GM19438 (cell line): ENCODE results near the gene OR51G2.
"Not testable (repeated sequence)": the region's sequence is repeated elsewhere in the genome, so short reads cannot be mapped to it uniquely, and the experiment has no call there.

Experiments
- ATAC-seq: cut with Tn5 transposase; IDR thresholded peaks from one replicate; pipeline ENCODE4 v1.9.1; 2021; ENCODE audit warnings: low read depth; ENCODE audit not compliant: unreplicated experiment

Gene OR51G2

GRCh38 chr11:4919250-4919649 lies at the start of gene OR51G2:
Gene OR51G2, minus strand, starts transcription at chr11:4919350. Its CDS starts 3,687 bp downstream, at chr11:4915663.
- ATAC-seq = no peak

GRCh38 chr11:4962816-4963215 lies 43.7 kb upstream of the OR51G2 start:
- no peak for ATAC-seq

DNA sequence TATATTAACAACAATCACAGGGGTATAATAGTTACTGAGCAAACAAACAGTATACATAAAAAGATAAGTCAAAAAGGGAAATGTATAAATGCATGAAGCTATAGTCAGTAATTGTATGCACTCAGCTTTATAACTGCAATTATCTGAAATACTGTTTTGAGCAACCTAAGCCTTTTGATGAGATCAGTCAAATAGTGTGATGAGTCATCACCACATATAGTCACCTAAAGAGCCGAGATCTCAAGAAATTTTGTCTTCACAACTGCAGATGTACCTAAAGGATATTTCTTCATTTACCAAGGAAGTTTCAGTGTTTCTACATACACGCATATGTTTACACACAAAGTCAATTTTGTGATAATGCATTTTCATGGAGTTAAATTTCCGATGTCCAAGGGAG lies 41.7 kb upstream of the OR51G2 start:
- ATAC-seq = no peak

- ATAC-seq = no peak
Measured at GRCh38 chr11:4957396-4957795, 38.2 kb upstream of the OR51G2 start.

GRCh38 chr11:4955613-4956012 lies 36.5 kb upstream of the OR51G2 start, which contains the start of gene OR51A2:
Gene OR51A2, minus strand, starts transcription at chr11:4955713. Its CDS starts 0 bp downstream, at chr11:4955713.
- not testable (repeated sequence) for ATAC-seq

DNA sequence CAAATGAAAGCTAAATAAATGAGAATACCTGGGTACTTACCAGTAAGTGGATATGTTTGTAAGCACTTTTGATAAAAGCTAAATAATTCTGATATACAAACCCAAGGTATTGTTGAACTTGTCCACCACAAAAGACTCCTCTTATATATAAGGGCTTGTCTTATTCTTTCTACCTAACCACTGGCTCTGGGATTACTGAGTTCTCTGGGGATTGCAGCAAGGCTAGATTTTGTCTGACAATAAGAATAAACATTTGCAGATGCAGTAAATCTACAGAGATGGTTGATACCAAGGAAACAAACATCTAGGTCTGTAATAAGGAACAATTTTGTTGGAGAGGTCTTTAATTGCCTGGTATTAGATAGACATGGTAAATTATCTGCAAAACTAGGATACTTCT lies 28.4 kb upstream of the OR51G2 start, which contains the start of gene OR51A4:
Gene OR51A4 (minus strand): TSS at position 101 of the 400 bp plus-strand sequence. CDS start 505 bp downstream, outside the sequence.
- no peak for ATAC-seq

- ATAC-seq = no peak
Measured at GRCh38 chr11:4936745-4937144, 17.6 kb upstream of the OR51G2 start.

DNA sequence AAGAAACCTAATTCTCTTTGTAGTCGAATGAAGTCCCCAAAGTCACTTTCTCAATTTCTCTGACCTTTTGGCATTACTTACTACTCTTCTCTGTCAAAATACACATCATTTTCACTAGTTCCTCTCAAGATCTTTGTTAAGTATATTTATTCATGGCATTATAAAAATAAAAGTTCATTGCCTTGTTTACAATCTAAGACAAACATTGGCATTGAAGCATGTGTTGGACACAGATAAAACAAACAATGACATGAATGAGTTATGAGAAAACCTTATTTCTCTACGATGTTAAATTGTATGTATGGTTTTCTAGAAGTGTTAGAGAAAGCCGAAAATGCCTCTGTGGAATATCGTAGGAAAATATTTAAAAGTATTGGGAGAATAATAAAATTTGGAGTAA lies 13.6 kb upstream of the OR51G2 start:
- ATAC-seq = no peak

- no peak for ATAC-seq
Measured at GRCh38 chr11:4926608-4927007, 7.5 kb upstream of the OR51G2 start.

GRCh38 chr11:4924239-4924638 lies 5.1 kb upstream of the OR51G2 start, which contains the start of gene OR51G1:
Gene OR51G1, minus strand, starts transcription at chr11:4924339. Its CDS starts 0 bp downstream, at chr11:4924339.
- ATAC-seq = no peak

DNA sequence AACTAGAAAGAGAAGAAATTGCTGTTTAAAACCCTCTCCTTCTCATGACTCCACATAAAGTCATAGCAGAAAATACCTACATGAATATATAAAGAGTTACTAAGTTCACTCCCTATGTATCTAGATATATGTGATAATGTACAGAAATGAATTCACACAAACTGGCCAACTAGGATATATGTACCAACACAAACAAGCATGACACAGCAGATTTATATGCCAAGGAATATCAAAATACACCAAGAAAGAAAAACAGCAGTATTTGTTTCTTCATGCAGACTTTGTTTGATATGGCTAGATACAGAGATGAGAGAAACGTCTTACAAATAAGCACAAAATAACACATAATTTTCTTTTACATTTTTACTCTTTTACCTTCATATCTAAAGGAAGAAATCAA lies 3.2 kb upstream of the OR51G2 start:
- no peak for ATAC-seq

DNA sequence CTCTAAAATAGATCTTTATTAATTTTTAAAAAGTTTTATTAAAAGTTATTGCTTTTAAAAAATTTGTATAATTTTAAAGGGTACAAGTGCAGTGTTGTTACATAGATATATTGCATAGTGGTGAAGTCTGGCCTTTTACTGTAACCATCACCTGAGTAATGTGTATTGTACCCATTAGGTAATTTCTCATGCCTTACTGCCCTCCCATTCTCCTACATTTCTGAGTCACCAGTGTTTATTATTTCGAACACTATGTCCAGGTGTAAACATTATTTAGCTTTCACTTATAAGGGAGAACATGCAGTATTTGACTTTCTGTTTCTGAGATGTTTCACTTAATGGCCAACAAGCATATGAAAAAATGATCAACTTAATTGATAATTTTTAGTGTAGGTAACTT lies 2.6 kb upstream of the OR51G2 start:
- ATAC-seq = no peak

GRCh38 chr11:4916581-4916980 lies 2.6 kb downstream of the OR51G2 start:
- ATAC-seq = no peak

DNA sequence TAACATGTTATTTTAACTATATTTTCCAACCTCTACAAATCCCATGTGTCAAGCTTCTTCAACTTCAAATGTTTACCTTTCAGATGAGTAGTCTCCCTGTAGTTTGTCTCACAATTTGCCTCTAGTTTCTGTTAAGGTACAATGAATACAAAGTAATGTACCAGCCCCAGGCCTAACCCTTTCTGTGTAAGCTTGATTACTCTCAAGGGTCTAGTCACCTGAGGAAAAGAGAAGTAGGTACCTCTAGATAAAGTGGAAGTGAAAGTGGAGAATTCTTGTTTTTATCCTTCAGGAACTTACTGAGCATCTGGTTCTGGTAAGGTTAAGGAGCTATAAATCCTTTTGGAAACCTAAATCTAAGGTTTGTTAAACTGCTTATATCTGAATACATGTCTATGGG lies 15.7 kb downstream of the OR51G2 start, which contains the start of gene OR51A7:
Gene OR51A7 (plus strand): TSS at position 300 of the 400 bp plus-strand sequence. CDS start 3,587 bp downstream, outside the sequence.
- ATAC-seq = no peak

GRCh38 chr11:4891996-4892640 lies 27.0 kb downstream of the OR51G2 start:
- no peak for ATAC-seq

DNA sequence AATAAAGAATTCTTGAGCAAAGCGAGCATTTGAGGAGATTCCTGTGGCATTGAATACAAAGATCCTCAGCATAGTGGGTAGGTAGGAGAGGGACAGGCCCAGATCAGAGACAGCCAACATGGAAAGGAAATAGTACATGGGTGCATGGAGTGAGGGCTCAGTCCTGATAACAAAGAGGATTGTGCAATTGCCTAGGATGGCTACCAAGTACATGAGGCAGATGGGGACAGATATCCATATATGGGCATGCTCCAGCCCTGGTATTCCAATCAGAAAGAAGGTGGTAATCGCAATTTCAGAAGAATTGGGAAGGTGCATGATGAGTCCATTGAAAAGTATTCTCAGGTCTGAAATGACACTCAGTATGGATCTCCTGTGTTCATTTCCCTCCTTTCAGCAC lies 28.9 kb downstream of the OR51G2 start:
- no peak for ATAC-seq

DNA sequence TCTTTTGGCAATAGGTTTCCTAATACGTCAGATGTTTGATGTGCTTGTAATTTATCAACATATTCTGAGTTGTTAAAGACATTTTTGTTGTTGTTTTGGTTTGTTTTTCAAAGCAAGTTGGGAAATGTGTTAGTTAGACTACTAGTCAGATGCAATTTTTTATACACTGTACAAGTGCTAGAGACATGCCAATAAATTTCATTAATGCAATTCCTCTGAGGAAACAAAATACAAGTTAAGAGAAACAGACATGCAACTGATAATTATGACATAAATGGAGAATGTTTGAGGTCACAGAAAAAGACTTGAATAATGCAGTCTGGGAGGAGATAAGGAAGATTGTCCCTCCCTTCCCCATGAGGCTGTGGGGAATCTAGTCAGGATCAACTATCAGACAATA lies 31.6 kb downstream of the OR51G2 start:
- ATAC-seq = no peak

GRCh38 chr11:4886186-4886585 lies 33.0 kb downstream of the OR51G2 start:
- ATAC-seq = no peak

GRCh38 chr11:4884361-4884760 lies 34.8 kb downstream of the OR51G2 start:
- ATAC-seq = no peak

DNA sequence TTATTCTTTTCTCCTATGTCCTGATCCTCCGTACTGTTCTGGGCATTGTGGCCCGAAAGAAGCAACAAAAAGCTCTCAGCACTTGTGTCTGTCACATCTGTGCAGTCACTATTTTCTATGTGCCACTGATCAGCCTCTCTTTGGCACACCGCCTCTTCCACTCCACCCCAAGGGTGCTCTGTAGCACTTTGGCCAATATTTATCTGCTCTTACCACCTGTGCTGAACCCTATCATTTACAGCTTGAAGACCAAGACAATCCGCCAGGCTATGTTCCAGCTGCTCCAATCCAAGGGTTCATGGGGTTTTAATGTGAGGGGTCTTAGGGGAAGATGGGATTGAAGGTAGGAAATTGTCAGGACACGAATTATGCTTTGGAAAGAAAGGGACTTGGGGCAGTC lies 36.6 kb downstream of the OR51G2 start:
- ATAC-seq = no peak

DNA sequence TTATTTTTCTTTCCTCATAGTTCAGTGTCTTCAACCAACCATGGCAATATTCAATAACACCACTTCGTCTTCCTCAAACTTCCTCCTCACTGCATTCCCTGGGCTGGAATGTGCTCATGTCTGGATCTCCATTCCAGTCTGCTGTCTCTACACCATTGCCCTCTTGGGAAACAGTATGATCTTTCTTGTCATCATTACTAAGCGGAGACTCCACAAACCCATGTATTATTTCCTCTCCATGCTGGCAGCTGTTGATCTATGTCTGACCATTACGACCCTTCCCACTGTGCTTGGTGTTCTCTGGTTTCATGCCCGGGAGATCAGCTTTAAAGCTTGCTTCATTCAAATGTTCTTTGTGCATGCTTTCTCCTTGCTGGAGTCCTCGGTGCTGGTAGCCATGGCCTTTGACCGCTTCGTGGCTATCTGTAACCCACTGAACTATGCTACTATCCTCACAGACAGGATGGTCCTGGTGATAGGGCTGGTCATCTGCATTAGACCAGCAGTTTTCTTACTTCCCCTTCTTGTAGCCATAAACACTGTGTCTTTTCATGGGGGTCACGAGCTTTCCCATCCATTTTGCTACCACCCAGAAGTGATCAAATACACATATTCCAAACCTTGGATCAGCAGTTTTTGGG lies 37.2 kb downstream of the OR51G2 start, which contains the start of gene OR51T1:
Gene OR51T1 (plus strand): TSS at position 41 of the 641 bp plus-strand sequence. CDS start 0 bp downstream, at position 41.
- no peak for ATAC-seq

DNA sequence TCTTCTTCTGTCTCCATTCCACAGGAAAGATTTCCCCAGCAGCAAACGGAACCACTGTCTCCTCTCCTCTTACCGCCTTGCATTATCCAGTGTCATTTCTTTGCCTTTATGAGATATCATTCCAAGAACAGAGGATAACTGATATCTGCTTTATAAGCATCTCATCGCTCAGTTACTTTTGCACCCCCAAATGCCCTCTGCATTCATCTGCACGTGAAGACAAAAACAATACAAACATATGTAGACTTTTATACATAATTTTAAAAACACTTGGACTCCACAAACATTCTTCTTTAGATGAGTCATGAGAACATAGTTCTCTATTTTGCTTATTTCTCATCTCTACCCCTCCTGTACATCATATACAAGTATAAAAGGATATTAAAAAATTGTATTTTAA lies 38.0 kb downstream of the OR51G2 start:
- no peak for ATAC-seq
